T-helper 17 cell (primary cell): ENCODE results near the gene LRRC55. TPM values are rescaled to one million over a fixed set of nuclear protein-coding genes. Genes with fewer than 3 reads are reported as not detected.

Source experiments
- ATAC-seq: fragments of 150-1000 bp; cut with Tn5 transposase; 2 replicates; pipeline ENCODE4 v1.10.0; 2021; ENCODE audit warnings: mild to moderate bottlenecking, moderate library complexity
- DNase-seq, 3 donors: peaks; one replicate each; pipeline versions ENCODE4 v3.0.0 to v3.0.0-alpha.2; 2020 to 2021
- H3K9me3 ChIP-seq: one replicate; pipeline ENCODE4 v1.7.0; 2013; ENCODE audit warnings: low read length, mild to moderate bottlenecking; ENCODE audit not compliant: control insufficient read depth, poor library complexity, severe bottlenecking
- H3K27ac Mint-ChIP-seq: one replicate; pipeline ENCODE4 v1.8.0; 2022; ENCODE audit warnings: mild to moderate bottlenecking, moderate library complexity, mixed read lengths
- H3K27me3 Mint-ChIP-seq: one replicate; pipeline ENCODE4 v1.8.0; 2022; ENCODE audit warnings: mixed read lengths
- H3K36me3 Mint-ChIP-seq: one replicate; pipeline ENCODE4 v1.8.0; 2022; ENCODE audit warnings: low read depth, mixed read lengths
- H3K4me1 Mint-ChIP-seq: one replicate; pipeline ENCODE4 v1.8.0; 2022; ENCODE audit warnings: mild to moderate bottlenecking, mixed read lengths
- H3K4me3 Mint-ChIP-seq: one replicate; pipeline ENCODE4 v1.8.0; 2022; ENCODE audit warnings: mild to moderate bottlenecking, moderate library complexity, mixed read lengths
- total RNA-seq, 4 donors: library from RNA in 2 of 4; stranded (reverse) in 2 of 4; gene quantifications; one replicate each; pipeline ENCODE4 v1.2.3 and lab custom pipeline; 2022 to 2026

The LRRC55 gene
- total RNA-seq, 2 donors from 2014 or later: not detected

GRCh38 chr11:57154739-57155138 lies 27.0 kb upstream of the LRRC55 start:
- no peaks in the 10 kb centered on the region for H3K4me1 Mint-ChIP-seq
- no peaks in the 10 kb centered on the region for H3K36me3 Mint-ChIP-seq
- no peaks in the 10 kb centered on the region for H3K9me3 ChIP-seq
- H3K27me3 Mint-ChIP-seq: peaks cover 37% of the 10 kb centered on the region
- DNase-seq (no peak), ATAC-seq (no peak)
- H3K4me3 Mint-ChIP-seq: no peak overlapping the region
- no peak overlapping the region for H3K27ac Mint-ChIP-seq

DNA sequence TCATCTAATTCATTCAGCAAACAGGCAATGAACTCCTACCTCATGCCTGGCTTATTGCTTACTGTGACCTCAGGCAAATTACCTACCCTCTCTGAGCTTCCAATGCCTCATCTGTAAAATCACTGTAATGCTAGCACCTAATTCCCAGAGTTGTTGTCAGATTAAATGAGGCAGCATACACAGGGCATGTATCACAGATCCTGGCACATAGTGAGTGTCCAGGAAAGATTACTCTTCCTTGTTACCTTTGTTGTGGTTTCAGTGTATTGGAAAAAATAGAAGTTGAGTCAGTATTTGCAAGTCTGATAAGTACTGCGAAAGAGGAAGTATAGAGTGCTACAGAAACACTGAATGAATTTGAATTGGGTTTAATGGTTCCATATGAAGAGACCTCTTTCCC lies 26.4 kb upstream of the LRRC55 start:
- Mint-ChIP-seq H3K27ac (no peak overlapping the region), H3K27me3 (peaks cover 30% of the 10 kb centered on the region), H3K4me1 (no peaks in the 10 kb centered on the region), H3K36me3 (no peaks in the 10 kb centered on the region), H3K4me3 (no peak overlapping the region)
- no peaks in the 10 kb centered on the region for H3K9me3 ChIP-seq
- ATAC-seq (no peak), DNase-seq (no peak)

DNA sequence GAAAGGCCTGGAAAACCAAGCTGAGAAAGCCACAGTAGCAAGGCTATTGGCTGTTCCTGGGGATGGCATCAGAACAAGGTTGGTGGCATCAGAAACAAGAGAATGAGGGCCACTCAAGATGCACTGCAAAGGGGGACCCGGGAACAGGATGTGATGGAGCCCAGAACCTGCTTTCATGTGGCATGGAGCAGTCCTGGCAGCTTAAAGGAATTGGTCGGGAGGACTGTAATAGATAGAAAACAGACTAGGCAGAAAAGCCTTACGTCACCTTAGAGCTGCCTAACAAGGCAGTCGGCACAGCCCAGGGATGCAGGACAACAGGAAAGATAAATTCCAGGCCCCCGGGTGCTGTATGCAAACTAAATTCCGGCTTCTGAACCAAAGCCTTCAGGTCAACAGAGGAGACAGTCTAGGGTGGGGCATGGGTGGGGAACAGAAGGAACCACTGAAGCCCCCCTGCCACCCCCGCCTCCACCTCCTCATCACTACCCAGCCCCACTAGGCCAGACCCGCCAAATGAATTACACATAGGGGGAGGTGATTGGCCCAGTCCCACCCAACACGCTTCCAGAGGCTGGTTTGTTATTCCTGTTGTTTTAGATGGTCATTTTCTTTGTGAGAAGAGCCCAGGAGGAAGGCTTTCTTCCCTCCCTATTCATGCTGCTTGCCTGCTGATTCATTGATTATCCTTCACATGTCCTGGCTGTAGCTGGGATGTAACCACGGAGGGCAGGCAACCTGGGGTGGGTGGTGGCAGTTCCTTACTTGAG lies 25.7 kb upstream of the LRRC55 start:
- no peak for DNase-seq
- H3K27me3 Mint-ChIP-seq: peaks cover 28% of the 10 kb centered on the region
- no peaks in the 10 kb centered on the region for H3K4me1 Mint-ChIP-seq
- no peak for ATAC-seq
- H3K9me3 ChIP-seq: no peaks in the 10 kb centered on the region
- H3K27ac Mint-ChIP-seq: no peak overlapping the region
- H3K36me3 Mint-ChIP-seq: no peaks in the 10 kb centered on the region
- H3K4me3 Mint-ChIP-seq: no peak overlapping the region

GRCh38 chr11:57156928-57157327 lies 24.8 kb upstream of the LRRC55 start:
- no peak for ATAC-seq
- Mint-ChIP-seq H3K27me3 (peaks cover 37% of the 10 kb centered on the region), H3K4me3 (no peak overlapping the region), H3K27ac (no peak overlapping the region), H3K36me3 (no peaks in the 10 kb centered on the region), H3K4me1 (no peaks in the 10 kb centered on the region)
- no peak for DNase-seq
- H3K9me3 ChIP-seq: no peaks in the 10 kb centered on the region

GRCh38 chr11:57157624-57158023 lies 24.1 kb upstream of the LRRC55 start:
- Mint-ChIP-seq H3K27ac (no peak overlapping the region), H3K36me3 (no peaks in the 10 kb centered on the region), H3K27me3 (peaks cover 44% of the 10 kb centered on the region), H3K4me1 (no peaks in the 10 kb centered on the region), H3K4me3 (no peak overlapping the region)
- DNase-seq: no peak
- H3K9me3 ChIP-seq: no peaks in the 10 kb centered on the region
- ATAC-seq: no peak

DNA sequence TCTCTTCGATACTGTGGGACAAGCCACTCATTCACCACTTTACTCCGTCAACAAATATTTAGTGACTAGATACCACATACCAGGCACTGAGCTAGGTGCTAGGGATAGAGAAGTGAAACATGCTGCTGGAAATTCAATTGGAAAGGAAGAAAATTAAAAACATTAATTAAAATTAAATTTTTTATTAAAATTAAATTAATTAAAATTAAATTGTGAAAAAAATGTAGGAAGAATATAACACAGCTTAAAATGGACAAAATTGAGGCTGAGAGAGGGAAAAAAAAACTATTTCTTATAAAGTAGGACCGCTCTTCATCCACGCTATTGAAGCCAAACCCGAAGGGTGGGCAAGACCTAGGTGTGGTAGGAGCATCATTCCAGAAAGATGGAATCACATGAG lies 23.6 kb upstream of the LRRC55 start:
- H3K4me3 Mint-ChIP-seq: no peak overlapping the region
- DNase-seq (no peak), ATAC-seq (no peak)
- H3K36me3 Mint-ChIP-seq: no peaks in the 10 kb centered on the region
- H3K4me1 Mint-ChIP-seq: no peaks in the 10 kb centered on the region
- peaks cover 50% of the 10 kb centered on the region for H3K27me3 Mint-ChIP-seq
- H3K9me3 ChIP-seq: no peaks in the 10 kb centered on the region
- H3K27ac Mint-ChIP-seq: no peak overlapping the region

- H3K27me3 Mint-ChIP-seq: peaks cover 53% of the 10 kb centered on the region
- no peak for DNase-seq
- H3K36me3 Mint-ChIP-seq: no peaks in the 10 kb centered on the region
- H3K9me3 ChIP-seq: no peaks in the 10 kb centered on the region
- no peak overlapping the region for H3K4me3 Mint-ChIP-seq
- no peak overlapping the region for H3K27ac Mint-ChIP-seq
- no peaks in the 10 kb centered on the region for H3K4me1 Mint-ChIP-seq
- no peak for ATAC-seq
Measured at GRCh38 chr11:57158599-57158998, 23.2 kb upstream of the LRRC55 start.

DNA sequence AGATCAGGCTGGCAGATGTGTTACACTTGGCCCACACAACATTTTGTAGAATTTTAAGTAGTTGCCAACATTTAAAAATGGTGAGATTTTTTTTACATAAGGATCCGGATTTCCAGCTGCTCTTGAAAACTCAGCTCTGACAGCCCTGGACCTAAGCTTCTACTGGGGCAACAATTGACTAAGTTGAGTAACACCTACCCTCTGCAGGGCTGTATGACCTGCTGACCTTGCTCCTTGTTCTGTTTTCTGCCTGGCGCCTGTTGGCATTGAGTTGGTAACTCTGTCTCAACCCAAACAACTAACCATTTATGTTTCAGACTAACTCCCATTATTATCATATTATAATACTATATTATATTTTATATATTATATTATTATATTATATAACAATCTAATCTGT lies 21.1 kb upstream of the LRRC55 start:
- Mint-ChIP-seq H3K27me3 (peaks cover 49% of the 10 kb centered on the region), H3K36me3 (no peaks in the 10 kb centered on the region), H3K4me1 (no peaks in the 10 kb centered on the region), H3K27ac (no peak overlapping the region), H3K4me3 (no peak overlapping the region)
- ATAC-seq (no peak), DNase-seq (no peak)
- H3K9me3 ChIP-seq: no peaks in the 10 kb centered on the region

- no peak overlapping the region for H3K4me3 Mint-ChIP-seq
- H3K4me1 Mint-ChIP-seq: no peaks in the 10 kb centered on the region
- DNase-seq (no peak), ATAC-seq (no peak)
- H3K27ac Mint-ChIP-seq: no peak overlapping the region
- H3K36me3 Mint-ChIP-seq: no peaks in the 10 kb centered on the region
- H3K9me3 ChIP-seq: no peaks in the 10 kb centered on the region
- H3K27me3 Mint-ChIP-seq: peaks cover 44% of the 10 kb centered on the region
Measured at GRCh38 chr11:57161351-57161750, 20.4 kb upstream of the LRRC55 start.

GRCh38 chr11:57162179-57162898 lies 19.4 kb upstream of the LRRC55 start:
- Mint-ChIP-seq H3K4me1 (no peaks in the 10 kb centered on the region), H3K36me3 (no peaks in the 10 kb centered on the region), H3K4me3 (no peak overlapping the region), H3K27me3 (peaks cover 34% of the 10 kb centered on the region), H3K27ac (no peak overlapping the region)
- ATAC-seq (no peak), DNase-seq (no peak)
- no peaks in the 10 kb centered on the region for H3K9me3 ChIP-seq

DNA sequence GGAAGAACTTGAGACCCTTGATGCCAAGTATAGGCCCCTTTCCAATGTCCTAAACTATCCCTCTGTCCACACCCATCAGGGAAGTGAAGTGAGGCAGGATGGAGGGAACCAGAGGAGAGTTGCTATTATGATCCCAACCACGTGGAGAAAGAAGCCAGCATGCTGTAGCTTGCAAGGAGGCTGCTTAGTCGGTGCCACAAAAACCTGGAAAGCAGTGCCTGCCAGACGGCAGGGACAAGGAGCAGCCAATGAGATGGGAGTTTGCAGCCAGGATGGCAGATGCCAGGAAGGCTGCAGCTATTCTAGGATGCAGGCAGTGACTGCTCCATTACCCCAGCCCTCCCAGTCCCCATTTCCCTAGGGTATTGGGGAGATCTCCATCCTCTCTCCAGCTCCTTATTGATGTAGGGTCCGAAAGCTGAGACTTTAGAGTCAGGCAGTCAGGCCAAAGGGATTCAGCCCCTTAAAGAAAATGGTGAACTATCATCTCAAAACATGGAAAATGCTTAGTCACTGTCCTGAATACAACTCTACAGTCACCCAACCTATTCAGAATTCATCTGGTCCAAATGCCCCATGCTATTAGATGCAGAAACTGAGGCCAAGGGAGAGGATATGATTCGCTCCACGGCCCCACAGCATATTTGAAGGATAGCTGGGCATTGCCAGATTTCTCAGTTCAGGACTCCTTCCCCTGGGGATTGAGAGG lies 18.4 kb upstream of the LRRC55 start:
- Mint-ChIP-seq H3K4me1 (no peaks in the 10 kb centered on the region), H3K4me3 (no peak overlapping the region), H3K36me3 (no peaks in the 10 kb centered on the region), H3K27ac (no peak overlapping the region), H3K27me3 (peaks cover 31% of the 10 kb centered on the region)
- H3K9me3 ChIP-seq: no peaks in the 10 kb centered on the region
- ATAC-seq: no peak
- no peak for DNase-seq

- Mint-ChIP-seq H3K4me1 (no peaks in the 10 kb centered on the region), H3K27me3 (peaks cover 31% of the 10 kb centered on the region), H3K36me3 (no peaks in the 10 kb centered on the region), H3K27ac (no peak overlapping the region), H3K4me3 (no peak overlapping the region)
- DNase-seq (no peak), ATAC-seq (no peak)
- no peaks in the 10 kb centered on the region for H3K9me3 ChIP-seq
Measured at GRCh38 chr11:57164317-57164716, 17.4 kb upstream of the LRRC55 start.

DNA sequence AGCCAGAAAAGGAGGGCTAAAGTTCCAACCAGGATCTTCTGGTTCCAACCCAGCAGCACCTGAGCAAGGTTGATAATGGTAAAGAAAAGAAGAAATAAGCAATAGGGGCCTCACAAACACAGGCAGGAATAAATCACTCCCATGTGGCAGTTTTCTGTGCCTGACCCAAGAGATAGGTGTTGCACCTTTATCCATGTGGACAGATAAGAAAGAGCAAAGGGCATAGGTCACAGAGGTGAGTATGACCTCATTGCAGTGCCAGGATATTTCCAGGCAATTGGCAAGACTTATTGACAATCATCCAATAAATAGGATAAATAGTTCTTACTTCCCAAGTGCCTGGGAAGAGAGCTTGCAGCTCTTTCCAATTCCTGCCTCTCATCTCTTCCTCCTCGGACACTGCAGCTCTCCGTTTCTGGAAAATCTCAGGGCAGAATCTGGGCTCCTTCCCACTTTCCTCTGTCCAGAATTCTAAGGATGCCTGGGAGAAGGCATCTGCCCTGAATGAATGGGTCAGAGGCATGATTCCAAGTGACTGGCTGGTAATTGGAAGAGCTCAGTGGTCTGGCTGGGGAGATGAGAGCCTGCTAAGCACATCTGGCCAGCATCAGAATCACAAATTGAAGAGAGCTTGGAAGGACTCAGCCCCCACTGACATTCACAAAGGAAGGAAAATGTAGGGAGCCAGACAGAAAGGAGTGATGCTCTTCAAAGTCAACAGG lies 14.5 kb upstream of the LRRC55 start:
- no peaks in the 10 kb centered on the region for H3K9me3 ChIP-seq
- H3K27me3 Mint-ChIP-seq: peaks cover 24% of the 10 kb centered on the region
- no peak for ATAC-seq
- no peak overlapping the region for H3K27ac Mint-ChIP-seq
- no peaks in the 10 kb centered on the region for H3K36me3 Mint-ChIP-seq
- no peaks in the 10 kb centered on the region for H3K4me1 Mint-ChIP-seq
- H3K4me3 Mint-ChIP-seq: no peak overlapping the region
- no peak for DNase-seq
